ENCODE results near the gene ALDH18A1. TPM values are rescaled to one million over a fixed set of nuclear protein-coding genes. Genes with fewer than 3 reads are reported as not detected.

Gene ALDH18A1
- total and polyA plus RNA-seq, 9 donors, result 13.7 to 65.8 (median 38.7) TPM

- H3K36me3 ChIP-seq, result no peaks in the 10 kb centered on the region
- H3K27me3 ChIP-seq, result no peaks in the 10 kb centered on the region
- intact Hi-C loops (cut with DNase I), result no loop called here
- TF ChIP-seq POLR2A (IDR thresholded peaks at IDR 0.05) (no peak), CTCF (IDR thresholded peaks at IDR 0.05) (no peak), EP300 (IDR thresholded peaks at IDR 0.05) (no peak)
- H3K9me3 ChIP-seq, result no peaks in the 10 kb centered on the region
- WGBS, 3 donors, result 74 to 100% (median 97%) methylated on average over 1 of the region's 1 CpG
- no peaks in the 10 kb centered on the region for H3K4me1 ChIP-seq (ENCODE audit: insufficient read depth)
- no peak for DNase-seq
- H3K27ac ChIP-seq, result no peak overlapping the region
- H3K4me3 ChIP-seq, result no peak overlapping the region
Measured at GRCh38 chr10:95646160-95646559, 10.4 kb downstream of the ALDH18A1 start.

GRCh38 chr10:95644901-95645300 lies 11.6 kb downstream of the ALDH18A1 start:
- Histone ChIP-seq H3K27ac (no peak overlapping the region), H3K36me3 (no peaks in the 10 kb centered on the region), H3K27me3 (no peaks in the 10 kb centered on the region), H3K9me3 (no peaks in the 10 kb centered on the region), H3K4me1 (ENCODE audit: insufficient read depth) (no peaks in the 10 kb centered on the region), H3K4me3 (no peak overlapping the region)
- intact Hi-C loops (cut with DNase I), result no loop called here
- 34 to 52% (median 38%) methylated on average over 1 of the region's 1 CpG for WGBS, 3 donors
- no peak for TF ChIP-seq CTCF (IDR thresholded peaks at IDR 0.05)
- TF ChIP-seq EP300 (IDR thresholded peaks at IDR 0.05), result no peak
- TF ChIP-seq POLR2A (IDR thresholded peaks at IDR 0.05), result no peak
- DNase-seq, result no peak

- intact Hi-C loops (cut with DNase I), result no loop called here
- H3K36me3 ChIP-seq, result no peaks in the 10 kb centered on the region
- WGBS, 3 donors, result 100% methylated on average over 1 of the region's 1 CpG
Measured at GRCh38 chr10:95640891-95641315, 15.6 kb downstream of the ALDH18A1 start.

GRCh38 chr10:95637911-95638310 lies 18.6 kb downstream of the ALDH18A1 start:
- Histone ChIP-seq H3K27ac (no peak overlapping the region), H3K27me3 (no peaks in the 10 kb centered on the region), H3K4me3 (no peak overlapping the region), H3K9me3 (no peaks in the 10 kb centered on the region), H3K4me1 (ENCODE audit: insufficient read depth) (no peaks in the 10 kb centered on the region), H3K36me3 (no peaks in the 10 kb centered on the region)
- DNase-seq, result no peak
- TF ChIP-seq CTCF (IDR thresholded peaks at IDR 0.05) (no peak), POLR2A (IDR thresholded peaks at IDR 0.05) (no peak), EP300 (IDR thresholded peaks at IDR 0.05) (no peak)
- WGBS, 3 donors, result 98 to 100% (median 99%) methylated on average over 4 of the region's 4 CpGs
- intact Hi-C loops (cut with DNase I), result no loop called here

More at GRCh38 chr10:95640891-95641315, 15.6 kb downstream of the ALDH18A1 start:
- H3K27me3 ChIP-seq, result no peaks in the 10 kb centered on the region
- no peaks in the 10 kb centered on the region for H3K4me1 ChIP-seq (ENCODE audit: insufficient read depth)
- DNase-seq, result no peak
- no peak overlapping the region for H3K27ac ChIP-seq
- TF ChIP-seq EP300 (IDR thresholded peaks at IDR 0.05) (no peak), POLR2A (IDR thresholded peaks at IDR 0.05) (no peak), CTCF (IDR thresholded peaks at IDR 0.05) (no peak)
- no peaks in the 10 kb centered on the region for H3K9me3 ChIP-seq
- H3K4me3 ChIP-seq, result no peak overlapping the region

Data from ovary (tissue), 9 donors.